Cardiac fibroblast (primary cell): ENCODE results near the gene DOCK3.

Experiments used
- DNase-seq, 2 donors: peaks; one replicate each; pipeline versions ENCODE4 v3.0.0 to v3.0.0-alpha.2; 2010; ENCODE audit warnings: low read depth in 2 of 2
- H3K4me3 ChIP-seq, 2 donors: replicated peaks in 1 of 2; 1 replicate in 1 of 2; 2 replicates in 1 of 2; pipeline ENCODE4 v1.5.1; 2011; ENCODE audit warnings: low read depth in 2 of 2, low read length in 2 of 2, mild to moderate bottlenecking in 2 of 2, moderate library complexity in 1 of 2
- TF ChIP-seq, protein P1 (sequence below): IDR thresholded peaks from one replicate; pipeline ENCODE4 v1.5.1; 2011; ENCODE audit warnings: low read depth, mild to moderate bottlenecking, low read length, inconsistent platforms

Gene DOCK3

DNA sequence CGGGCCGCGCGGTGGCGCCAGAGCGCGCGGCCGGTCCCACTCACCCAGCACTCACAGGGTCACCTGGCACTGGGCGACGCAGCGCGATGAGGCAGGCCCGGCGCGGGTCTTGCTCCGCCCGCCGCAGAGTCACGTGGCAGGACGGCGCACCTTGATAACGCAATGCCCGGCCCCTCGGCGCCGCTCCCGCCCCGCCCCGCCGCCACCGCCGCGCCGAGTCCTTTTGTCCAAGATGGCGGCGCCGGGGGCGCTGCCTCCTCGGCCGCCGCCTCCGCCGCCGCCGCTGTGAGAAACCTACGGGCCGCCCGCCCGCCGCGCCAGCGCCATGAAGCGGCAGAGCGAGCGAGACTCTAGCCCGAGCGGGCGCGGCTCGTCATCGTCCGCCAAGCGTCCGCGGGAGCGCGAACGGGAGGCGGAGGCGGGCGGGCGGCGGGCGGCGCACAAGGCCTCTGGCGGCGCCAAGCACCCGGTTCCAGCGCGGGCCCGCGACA, 716.4 kb downstream of the DOCK3 start, which contains the start of gene RBM15B:
RBM15B (plus strand) TSS at position 211 of the 491 bp plus-strand sequence; CDS start at position 326, 115 bp downstream.
- peak; percentile 96 to 98 for DNase-seq
- peak within 1 kb of the TSS; percentile 64 to 66 for H3K4me3 ChIP-seq
- TF ChIP-seq, protein P1, sequence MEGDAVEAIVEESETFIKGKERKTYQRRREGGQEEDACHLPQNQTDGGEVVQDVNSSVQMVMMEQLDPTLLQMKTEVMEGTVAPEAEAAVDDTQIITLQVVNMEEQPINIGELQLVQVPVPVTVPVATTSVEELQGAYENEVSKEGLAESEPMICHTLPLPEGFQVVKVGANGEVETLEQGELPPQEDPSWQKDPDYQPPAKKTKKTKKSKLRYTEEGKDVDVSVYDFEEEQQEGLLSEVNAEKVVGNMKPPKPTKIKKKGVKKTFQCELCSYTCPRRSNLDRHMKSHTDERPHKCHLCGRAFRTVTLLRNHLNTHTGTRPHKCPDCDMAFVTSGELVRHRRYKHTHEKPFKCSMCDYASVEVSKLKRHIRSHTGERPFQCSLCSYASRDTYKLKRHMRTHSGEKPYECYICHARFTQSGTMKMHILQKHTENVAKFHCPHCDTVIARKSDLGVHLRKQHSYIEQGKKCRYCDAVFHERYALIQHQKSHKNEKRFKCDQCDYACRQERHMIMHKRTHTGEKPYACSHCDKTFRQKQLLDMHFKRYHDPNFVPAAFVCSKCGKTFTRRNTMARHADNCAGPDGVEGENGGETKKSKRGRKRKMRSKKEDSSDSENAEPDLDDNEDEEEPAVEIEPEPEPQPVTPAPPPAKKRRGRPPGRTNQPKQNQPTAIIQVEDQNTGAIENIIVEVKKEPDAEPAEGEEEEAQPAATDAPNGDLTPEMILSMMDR = peak; percentile 74

DNA sequence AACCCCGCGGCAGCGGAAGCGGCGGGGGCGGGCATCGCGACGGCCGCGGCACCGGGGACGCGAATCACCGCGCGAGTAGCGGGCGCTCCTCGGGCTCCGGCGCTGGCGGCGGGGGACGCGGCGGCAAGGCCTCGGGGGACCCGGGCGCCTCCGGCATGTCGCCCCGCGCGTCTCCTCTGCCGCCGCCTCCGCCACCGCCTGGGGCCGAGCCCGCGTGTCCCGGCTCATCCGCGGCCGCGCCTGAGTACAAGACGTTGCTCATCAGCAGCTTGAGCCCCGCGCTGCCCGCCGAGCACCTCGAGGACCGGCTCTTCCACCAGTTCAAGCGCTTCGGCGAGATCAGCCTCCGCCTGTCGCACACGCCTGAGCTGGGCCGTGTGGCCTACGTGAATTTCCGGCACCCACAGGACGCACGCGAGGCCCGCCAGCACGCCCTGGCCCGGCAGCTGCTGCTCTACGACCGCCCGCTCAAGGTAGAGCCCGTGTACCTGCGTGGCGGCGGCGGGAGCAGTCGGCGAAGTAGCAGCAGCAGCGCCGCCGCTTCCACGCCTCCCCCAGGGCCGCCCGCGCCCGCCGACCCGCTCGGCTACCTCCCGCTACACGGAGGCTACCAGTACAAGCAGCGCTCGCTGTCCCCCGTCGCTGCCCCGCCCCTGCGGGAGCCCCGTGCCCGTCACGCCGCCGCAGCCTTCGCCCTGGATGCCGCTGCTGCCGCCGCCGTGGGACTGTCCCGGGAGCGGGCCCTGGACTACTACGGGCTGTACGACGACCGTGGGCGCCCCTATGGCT, 717.0 kb downstream of the DOCK3 start:
- peak; percentile 42 to 51 for DNase-seq
- TF ChIP-seq, protein P1 = no peak
- peak overlapping the region; percentile 64 to 66 for H3K4me3 ChIP-seq

DNA sequence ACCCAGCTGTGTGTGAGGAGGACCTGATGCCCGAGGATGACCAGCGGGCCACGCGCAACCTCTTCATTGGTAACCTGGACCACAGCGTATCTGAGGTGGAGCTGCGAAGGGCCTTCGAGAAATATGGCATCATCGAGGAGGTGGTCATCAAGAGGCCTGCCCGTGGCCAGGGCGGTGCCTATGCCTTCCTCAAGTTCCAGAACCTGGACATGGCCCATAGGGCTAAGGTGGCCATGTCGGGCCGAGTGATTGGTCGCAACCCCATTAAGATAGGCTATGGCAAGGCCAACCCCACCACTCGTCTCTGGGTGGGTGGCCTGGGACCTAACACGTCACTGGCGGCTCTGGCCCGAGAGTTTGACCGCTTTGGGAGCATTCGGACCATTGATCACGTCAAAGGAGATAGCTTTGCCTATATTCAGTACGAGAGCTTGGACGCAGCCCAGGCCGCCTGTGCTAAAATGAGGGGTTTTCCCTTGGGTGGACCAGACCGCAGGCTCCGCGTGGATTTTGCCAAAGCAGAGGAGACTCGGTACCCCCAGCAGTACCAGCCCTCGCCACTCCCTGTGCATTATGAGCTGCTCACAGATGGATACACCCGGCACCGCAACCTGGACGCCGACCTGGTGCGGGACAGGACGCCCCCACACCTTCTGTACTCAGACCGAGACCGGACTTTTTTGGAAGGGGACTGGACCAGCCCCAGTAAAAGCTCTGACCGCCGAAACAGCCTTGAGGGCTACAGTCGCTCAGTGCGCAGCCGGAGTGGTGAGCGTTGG, 717.8 kb downstream of the DOCK3 start:
- no peak for DNase-seq
- H3K4me3 ChIP-seq = peak overlapping the region; percentile 64 to 66
- TF ChIP-seq, protein P1 = no peak

DNA sequence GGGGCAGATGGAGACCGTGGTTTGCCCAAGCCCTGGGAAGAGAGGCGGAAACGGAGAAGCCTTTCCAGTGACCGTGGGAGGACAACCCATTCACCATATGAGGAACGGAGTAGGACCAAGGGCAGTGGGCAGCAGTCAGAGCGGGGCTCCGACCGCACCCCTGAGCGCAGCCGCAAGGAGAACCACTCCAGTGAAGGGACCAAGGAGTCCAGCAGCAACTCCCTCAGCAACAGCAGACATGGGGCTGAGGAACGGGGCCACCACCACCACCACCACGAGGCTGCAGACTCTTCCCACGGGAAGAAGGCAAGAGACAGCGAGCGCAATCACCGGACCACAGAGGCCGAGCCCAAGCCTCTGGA, 718.4 kb downstream of the DOCK3 start:
- TF ChIP-seq, protein P1 = no peak
- H3K4me3 ChIP-seq = peak overlapping the region in 1 of 2 donors; percentile 3

DNA sequence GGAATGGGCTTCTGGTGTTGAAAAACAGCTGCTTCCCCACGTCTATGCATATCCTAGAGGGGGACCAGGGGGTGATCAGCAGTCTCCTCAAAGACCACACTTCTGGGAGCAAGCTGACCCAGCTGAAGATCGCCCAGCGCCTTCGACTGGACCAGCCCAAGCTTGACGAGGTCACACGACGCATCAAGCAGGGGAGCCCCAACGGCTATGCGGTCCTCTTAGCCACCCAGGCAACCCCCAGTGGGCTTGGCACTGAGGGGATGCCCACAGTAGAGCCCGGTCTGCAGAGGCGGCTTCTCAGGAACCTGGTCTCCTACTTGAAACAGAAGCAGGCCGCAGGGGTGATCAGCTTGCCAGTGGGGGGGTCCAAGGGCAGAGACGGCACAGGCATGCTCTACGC, 718.8 kb downstream of the DOCK3 start:
- TF ChIP-seq, protein P1 = no peak
- no peak for DNase-seq
- no peak overlapping the region for H3K4me3 ChIP-seq

More for the DNA sequence above, 718.4 kb downstream of the DOCK3 start:
- DNase-seq = no peak

DNA sequence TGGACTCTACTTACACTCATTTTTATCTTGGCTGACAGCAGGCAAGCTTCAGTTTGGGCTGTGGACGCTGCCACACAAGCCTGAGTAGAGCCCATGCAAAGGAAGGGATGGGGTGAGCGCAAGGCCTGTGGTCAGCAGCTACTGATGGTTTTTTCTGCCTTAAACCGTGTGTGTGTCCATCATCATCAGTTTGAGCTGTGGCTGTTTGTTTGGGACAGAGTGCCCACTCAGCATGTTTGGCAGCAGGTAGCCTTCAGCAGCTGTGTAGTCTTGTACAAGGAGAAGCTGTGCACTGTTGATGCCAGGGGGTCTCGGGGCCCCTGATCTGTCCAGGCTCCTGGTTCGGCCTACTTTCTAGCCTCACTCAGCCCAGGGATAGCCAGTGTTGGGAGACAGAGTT, 719.8 kb downstream of the DOCK3 start:
- no peak for DNase-seq
- TF ChIP-seq, protein P1 = no peak

More for the DNA sequence above, 719.8 kb downstream of the DOCK3 start:
- H3K4me3 ChIP-seq = no peak overlapping the region
